Measurements from ENCODE around the gene DEFB131B. TPM values are rescaled to one million over a fixed set of nuclear protein-coding genes. Genes with fewer than 3 reads are reported as not detected.
A peak's percentile ranks its signal among the peaks of the same experiment; 100 is the strongest.

The DEFB131B gene
- total and polyA plus RNA-seq, 9 of the 15 experiments (the other 6 are each of a cell fraction or from before 2014, with no cell fraction given), result not detected

DNA sequence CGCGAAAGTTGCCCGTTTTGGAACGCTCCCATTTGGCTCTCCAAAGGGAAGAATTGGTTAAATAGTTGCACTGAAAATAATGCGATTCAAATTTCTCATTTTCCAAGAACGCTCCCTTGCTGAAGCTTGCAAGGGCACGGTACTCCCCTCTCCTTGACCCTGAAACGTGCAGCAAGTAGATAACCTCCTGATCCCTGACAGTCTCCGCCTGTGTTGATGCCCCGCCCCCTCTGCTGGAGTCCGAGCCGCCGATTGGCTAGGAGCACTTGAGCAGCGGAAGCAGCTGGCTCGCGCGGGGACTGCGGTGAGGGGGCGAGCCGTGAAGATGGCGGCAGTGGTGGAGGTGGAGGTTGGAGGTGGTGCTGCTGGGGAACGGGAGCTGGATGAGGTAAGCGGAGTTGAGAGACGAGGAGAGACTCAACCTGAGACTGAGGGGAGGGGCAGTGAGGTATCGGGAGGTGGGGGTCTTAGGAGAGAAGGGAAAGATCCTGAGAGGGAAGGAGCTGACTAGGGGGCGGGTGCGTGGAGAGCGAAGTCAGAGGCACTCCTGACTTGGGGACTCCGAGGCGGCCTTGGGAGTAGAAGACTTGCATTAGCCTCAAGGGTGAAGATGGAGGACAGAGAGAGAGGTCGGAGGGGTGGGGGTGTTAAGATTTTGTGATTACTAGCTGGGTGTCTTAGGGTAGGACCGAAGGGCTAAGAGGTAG, 50.6 kb downstream of the DEFB131B start, which contains the start of gene RNF121 (continued):
- TF ChIP-seq ZNF696 (CRISPR knock-in tag; conservative IDR thresholded peaks at IDR 0.05) (no peak), ZNF830 (CRISPR knock-in tag; IDR thresholded peaks at IDR 0.05) (no peak), ZNF184 (CRISPR knock-in tag; IDR thresholded peaks at IDR 0.05) (no peak), ZFP36 (IDR thresholded peaks at IDR 0.05; ENCODE audit: low read depth, low read length, partially characterized antibody) (no peak), HLTF (IDR thresholded peaks at IDR 0.05) (0 out of 2 replicates have a peak, but pooled peaks have one; percentile 34)
- TF ChIP-seq, protein P1, sequence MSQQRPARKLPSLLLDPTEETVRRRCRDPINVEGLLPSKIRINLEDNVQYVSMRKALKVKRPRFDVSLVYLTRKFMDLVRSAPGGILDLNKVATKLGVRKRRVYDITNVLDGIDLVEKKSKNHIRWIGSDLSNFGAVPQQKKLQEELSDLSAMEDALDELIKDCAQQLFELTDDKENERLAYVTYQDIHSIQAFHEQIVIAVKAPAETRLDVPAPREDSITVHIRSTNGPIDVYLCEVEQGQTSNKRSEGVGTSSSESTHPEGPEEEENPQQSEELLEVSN (IDR thresholded peaks at IDR 0.05; ENCODE audit: borderline replicate concordance in 1 of 2, extremely low read depth in 1 of 2, insufficient read depth in 1 of 2, insufficient read length in 1 of 2, low read depth in 1 of 2, low read length in 1 of 2, poor library complexity in 1 of 2, severe bottlenecking in 1 of 2), result peak in 1 of 2 experiments; percentile 30
- TF ChIP-seq, protein P2, sequence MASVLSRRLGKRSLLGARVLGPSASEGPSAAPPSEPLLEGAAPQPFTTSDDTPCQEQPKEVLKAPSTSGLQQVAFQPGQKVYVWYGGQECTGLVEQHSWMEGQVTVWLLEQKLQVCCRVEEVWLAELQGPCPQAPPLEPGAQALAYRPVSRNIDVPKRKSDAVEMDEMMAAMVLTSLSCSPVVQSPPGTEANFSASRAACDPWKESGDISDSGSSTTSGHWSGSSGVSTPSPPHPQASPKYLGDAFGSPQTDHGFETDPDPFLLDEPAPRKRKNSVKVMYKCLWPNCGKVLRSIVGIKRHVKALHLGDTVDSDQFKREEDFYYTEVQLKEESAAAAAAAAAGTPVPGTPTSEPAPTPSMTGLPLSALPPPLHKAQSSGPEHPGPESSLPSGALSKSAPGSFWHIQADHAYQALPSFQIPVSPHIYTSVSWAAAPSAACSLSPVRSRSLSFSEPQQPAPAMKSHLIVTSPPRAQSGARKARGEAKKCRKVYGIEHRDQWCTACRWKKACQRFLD (CRISPR knock-in tag; IDR thresholded peaks at IDR 0.05), result no peak

Measured in K562 (cell line).